H1 (cell line): ENCODE data around the gene OPCML. TPM values are rescaled to one million over a fixed set of nuclear protein-coding genes. Genes with fewer than 3 reads are reported as not detected.

Experiments used
- CTCF ChIA-PET: fragments of 300-600 bp; sonication (Branson Sonifier 250); formaldehyde crosslinking; loops from one replicate; lab custom pipeline; 2021; ENCODE audit not compliant: partially characterized antibody; lab: Charles Lee
- POLR2A ChIA-PET: fragments of 300-600 bp; sonication (Branson Sonifier 250); formaldehyde crosslinking; loops from one replicate; lab custom pipeline; 2021; ENCODE audit warnings: inconsistent platforms; ENCODE audit not compliant: partially characterized antibody; lab: Charles Lee
- DNase-seq, 2 experiments: peaks; one replicate each; pipeline versions ENCODE4 v3.0.0 to v3.0.0-alpha.2; 2010 to 2022; ENCODE audit warnings: low spot score in 2 of 2, low read depth in 1 of 2, mixed read lengths in 1 of 2
- FAIRE-seq: peaks from 2 replicates; lab custom pipeline; 2011; peaks lifted over from hg19 to GRCh38; lab: Jason Lieb, UNC
- H2AFZ ChIP-seq: 2 replicates; pipeline ENCODE4 v1.8.1; 2012; ENCODE audit warnings: low read length, inconsistent platforms
- H2AK5ac ChIP-seq: 2 replicates; pipeline ENCODE4 v1.6.1; 2013; ENCODE audit warnings: low read depth, low read length
- H2BK120ac ChIP-seq: replicated peaks from 2 replicates; pipeline ENCODE3; 2013; ENCODE audit warnings: low read depth, low read length, inconsistent platforms
- H2BK12ac ChIP-seq: 2 replicates; pipeline ENCODE4 v1.6.1; 2013; ENCODE audit warnings: low read depth, low read length
- H2BK15ac ChIP-seq: 2 replicates; pipeline ENCODE4 v1.6.1; 2013; ENCODE audit warnings: low read length
- H2BK20ac ChIP-seq: 2 replicates; pipeline ENCODE4 v1.6.1; 2013; ENCODE audit warnings: low read length
- H2BK5ac ChIP-seq: 2 replicates; pipeline ENCODE4 v1.6.1; 2013; ENCODE audit warnings: low read depth, low read length
- H3K14ac ChIP-seq: 2 replicates; pipeline ENCODE4 v1.6.1; 2013; ENCODE audit warnings: inconsistent platforms; ENCODE audit not compliant: insufficient read length
- H3K18ac ChIP-seq: 2 replicates; pipeline ENCODE4 v1.6.1; 2013; ENCODE audit warnings: low read length; ENCODE audit errors: extremely low read depth
- H3K23ac ChIP-seq: 2 replicates; pipeline ENCODE4 v1.6.1; 2013; ENCODE audit warnings: inconsistent platforms; ENCODE audit not compliant: insufficient read length
- H3K23me2 ChIP-seq: 2 replicates; pipeline ENCODE4 v1.6.1; 2013; ENCODE audit warnings: low read depth, low read length
- H3K27ac ChIP-seq: 2 replicates; pipeline ENCODE4 v1.6.1; 2011; ENCODE audit warnings: low read depth, low read length, inconsistent platforms
- H3K27me3 ChIP-seq, 4 experiments: replicated peaks in 1 of 4; 1 replicate in 1 of 4; 2 replicates in 3 of 4; pipeline versions ENCODE4 v1.6.1 to v1.8.1; 2011 to 2013; ENCODE audit warnings: low read length in 3 of 4, mild to moderate bottlenecking in 3 of 4, inconsistent platforms in 2 of 4, mixed read lengths in 2 of 4, moderate library complexity in 1 of 4; ENCODE audit not compliant: control insufficient read depth in 3 of 4, insufficient read depth in 3 of 4; ENCODE audit errors: extremely low read depth in 1 of 4
- H3K36me3 ChIP-seq, 4 experiments: 2 replicates each; pipeline versions ENCODE4 v1.6.1 to v1.8.1; 2011 to 2013; ENCODE audit warnings: mild to moderate bottlenecking in 4 of 4, low read length in 3 of 4, moderate library complexity in 2 of 4, control low read depth in 1 of 4, inconsistent platforms in 1 of 4; ENCODE audit not compliant: insufficient read depth in 4 of 4, control insufficient read depth in 2 of 4
- H3K4ac ChIP-seq: replicated peaks from 2 replicates; pipeline ENCODE3; 2013; ENCODE audit warnings: low read length, low read depth, mixed read lengths, inconsistent platforms; ENCODE audit not compliant: insufficient read length
- H3K4me1 ChIP-seq, 4 experiments: replicated peaks in 1 of 4; 1 replicate in 1 of 4; 2 replicates in 3 of 4; pipeline versions ENCODE4 v1.6.1 to v1.8.1; 2011 to 2013; ENCODE audit warnings: low read length in 3 of 4, inconsistent platforms in 2 of 4, mixed read lengths in 1 of 4; ENCODE audit not compliant: insufficient read depth in 4 of 4, control insufficient read depth in 3 of 4
- H3K4me2 ChIP-seq, 2 experiments: 2 replicates each; pipeline versions ENCODE4 v1.6.1 to v1.8.1; 2011 to 2013; ENCODE audit warnings: low read depth in 2 of 2, low read length in 2 of 2, control low read depth in 1 of 2, inconsistent platforms in 1 of 2, mild to moderate bottlenecking in 1 of 2; ENCODE audit not compliant: insufficient read depth in 1 of 2
- H3K4me3 ChIP-seq, 4 experiments: fragments of 200-600, 300-600 bp in 1 of 4; sonication (generic), shearing (Covaris generic), sonication (Bioruptor Twin) in 1 of 4; 2 replicates each; pipeline versions ENCODE4 v1.5.1 to v1.8.1; 2011 to 2016; ENCODE audit warnings: low read length in 4 of 4, low read depth in 3 of 4, control low read depth in 2 of 4, inconsistent platforms in 2 of 4, mild to moderate bottlenecking in 2 of 4, mixed read lengths in 1 of 4, moderate library complexity in 1 of 4; ENCODE audit not compliant: insufficient read depth in 2 of 4; ENCODE audit errors: extremely low read depth in 1 of 4
- H3K56ac ChIP-seq: replicated peaks from 2 replicates; pipeline ENCODE3; 2013; ENCODE audit warnings: low read depth, mild to moderate bottlenecking, mixed read lengths, low read length, inconsistent platforms; ENCODE audit not compliant: insufficient read length
- H3K79me1 ChIP-seq: 2 replicates; pipeline ENCODE4 v1.6.1; 2013; ENCODE audit warnings: low read depth, low read length, control low read depth
- H3K79me2 ChIP-seq, 2 experiments: 2 replicates each; pipeline versions ENCODE4 v1.6.1 to v1.8.1; 2012 to 2013; ENCODE audit warnings: low read length in 2 of 2, mild to moderate bottlenecking in 2 of 2, inconsistent platforms in 1 of 2; ENCODE audit not compliant: insufficient read depth in 2 of 2, control insufficient read depth in 1 of 2
- H3K9ac ChIP-seq, 4 experiments: replicated peaks in 1 of 4; 1 replicate in 1 of 4; 2 replicates in 3 of 4; pipeline versions ENCODE4 v1.6.1 to v1.8.1; 2011 to 2013; ENCODE audit warnings: low read depth in 3 of 4, low read length in 3 of 4, control low read depth in 2 of 4, mild to moderate bottlenecking in 2 of 4, moderate library complexity in 2 of 4, inconsistent platforms in 1 of 4; ENCODE audit errors: extremely low read depth in 1 of 4
- H3K9me3 ChIP-seq, 2 experiments: 2 replicates each; pipeline versions ENCODE4 v1.6.1 to v1.8.1; 2012 to 2013; ENCODE audit warnings: mild to moderate bottlenecking in 2 of 2, moderate library complexity in 2 of 2, control low read depth in 1 of 2, inconsistent platforms in 1 of 2, low read depth in 1 of 2, low read length in 1 of 2, mixed read lengths in 1 of 2; ENCODE audit not compliant: insufficient read depth in 2 of 2
- H4K20me1 ChIP-seq, 2 experiments: replicated peaks in 1 of 2; 2 replicates each; pipeline versions ENCODE3 to v1.8.1; 2011 to 2013; ENCODE audit warnings: inconsistent platforms in 2 of 2, low read length in 2 of 2, mild to moderate bottlenecking in 1 of 2; ENCODE audit not compliant: insufficient read depth in 2 of 2, control insufficient read depth in 1 of 2
- H4K5ac ChIP-seq: 2 replicates; pipeline ENCODE4 v1.6.1; 2013; ENCODE audit warnings: low read length, low read depth, mixed read lengths, inconsistent platforms; ENCODE audit not compliant: insufficient read length
- H4K8ac ChIP-seq: 2 replicates; pipeline ENCODE4 v1.8.0; 2013; ENCODE audit warnings: mild to moderate bottlenecking, moderate library complexity, low read length, inconsistent platforms; ENCODE audit not compliant: insufficient read depth; ENCODE audit errors: extremely low read depth
- H4K91ac ChIP-seq: replicated peaks from 2 replicates; pipeline ENCODE3; 2013; ENCODE audit warnings: low read length, mixed read lengths, inconsistent platforms; ENCODE audit not compliant: insufficient read length
- JUN ChIP-seq: IDR thresholded peaks from 2 replicates; pipeline ENCODE4 v1.6.1; 2011; ENCODE audit warnings: low read depth, mild to moderate bottlenecking, improper control_type of control experiment, low read length
- KDM5A ChIP-seq: fragments of 200-600 bp; IDR thresholded peaks from 2 replicates; pipeline ENCODE4 v1.7.1; 2012; ENCODE audit warnings: mild to moderate bottlenecking, low read length, inconsistent platforms, mixed read lengths
- MAX ChIP-seq: IDR thresholded peaks from 2 replicates; pipeline ENCODE4 v1.6.1; 2012; ENCODE audit warnings: inconsistent platforms
- NANOG ChIP-seq: IDR thresholded peaks from 2 replicates; pipeline ENCODE4 v1.6.1; 2011; ENCODE audit warnings: low read length, low read depth, mild to moderate bottlenecking, inconsistent platforms; ENCODE audit not compliant: insufficient read depth, poor library complexity, severe bottlenecking
- RAD21 ChIP-seq, 2 experiments: IDR thresholded peaks in 1 of 2; conservative IDR thresholded peaks in 1 of 2; 2 replicates each; pipeline ENCODE4 v1.6.1; 2011; ENCODE audit warnings: low read depth in 2 of 2, low read length in 2 of 2, improper control_type of control experiment in 1 of 2, inconsistent platforms in 1 of 2, mild to moderate bottlenecking in 1 of 2, moderate library complexity in 1 of 2
- SIRT6 ChIP-seq: IDR thresholded peaks from one replicate; pipeline ENCODE4 v1.7.1; 2012; ENCODE audit warnings: low read length, inconsistent platforms
- WGBS, 2 experiments: shearing (Covaris generic) in 1 of 2; methylation state at CpG; one replicate each; pipeline versions ENCODE4 v1.1.6 to v1.1.7; 2013 to 2015; ENCODE audit warnings: low lambda C conversion rate in 2 of 2, mixed read lengths in 2 of 2, inconsistent platforms in 1 of 2, low coverage in 1 of 2, missing lambda C conversion rate in 1 of 2; ENCODE audit not compliant: insufficient replicate concordance in 2 of 2, insufficient coverage in 1 of 2, insufficient read length in 1 of 2; ENCODE audit errors: extremely low coverage in 1 of 2, missing lambda C conversion rate in 1 of 2; 5-methylcytosine and 5-hydroxymethylcytosine counted together
- polyA plus RNA-seq, 7 experiments: library from polyadenylated mRNA; depleted of rRNA in 3 of 7; stranded (reverse) in 5 of 7; unstranded in 2 of 7; fragments of >200 nt in 5 of 7; fragments of 200-250 nt in 2 of 7; gene quantifications; 1 replicate in 5 of 7; 2 replicates in 1 of 7; 4 replicates in 1 of 7; pipeline versions ENCODE4 v1.2.1 to v1.2.3, GENCODE V29; 2011 to 2013; ENCODE audit warnings: missing spikeins in 2 of 7, mixed read lengths in 2 of 7
- total RNA-seq: library from RNA; stranded (reverse); fragmentation: NEBNext Ultra II Directional; extraction: Animal tissue kit (Norgen Biotek cat#: 25700); gene quantifications from 2 replicates; pipeline ENCODE4 v1.2.1, GENCODE V29; 2021

The OPCML gene
- total and polyA plus RNA-seq, 2 of the 8 experiments (the other 6 are each of a cell fraction or from before 2014, with no cell fraction given), result 2.3 to 3.1 TPM

GRCh38 chr11:133015457-133015856 is 516.8 kb downstream of the OPCML start:
- no peaks in the 10 kb centered on the region for H3K27me3 ChIP-seq
- no peak overlapping the region for H2BK20ac ChIP-seq
- H2AK5ac ChIP-seq, result no peak overlapping the region
- no peaks in the 10 kb centered on the region for H3K36me3 ChIP-seq
- TF ChIP-seq NANOG, result no peak
- no peak for TF ChIP-seq SIRT6
- no peak for TF ChIP-seq RAD21 (IDR thresholded peaks at IDR 0.05 in 1 of 2, conservative IDR thresholded peaks at IDR 0.05 in 1 of 2; ENCODE audit: low read depth in 2 of 2, low read length in 2 of 2)
- TF ChIP-seq MAX, result no peak
- TF ChIP-seq KDM5A, result no peak
- no peak for TF ChIP-seq JUN
- TF ChIP-seq, all 59 proteins: peak for 0
- H2BK12ac ChIP-seq, result no peak overlapping the region
- no peaks in the 10 kb centered on the region for H3K9me3 ChIP-seq
- no peak overlapping the region for H4K8ac ChIP-seq
- H3K14ac ChIP-seq, result no peak overlapping the region
- H2BK15ac ChIP-seq, result no peak overlapping the region
- H3K4me1 ChIP-seq, result peaks cover 0 to 8% (median 1%) of the 10 kb centered on the region in 4 experiments; a peak in 2 of 7 replicates
- FAIRE-seq, result no peak
- H2AFZ ChIP-seq, result no peak overlapping the region
- H3K4me3 ChIP-seq, result no peak overlapping the region
- H3K23me2 ChIP-seq, result no peaks in the 10 kb centered on the region
- no peak overlapping the region for H3K18ac ChIP-seq
- no peak for DNase-seq
- H3K79me1 ChIP-seq, result no peaks in the 10 kb centered on the region
- H4K20me1 ChIP-seq, result no peaks in the 10 kb centered on the region
- no peak overlapping the region for H3K9ac ChIP-seq
- no peak overlapping the region for H3K23ac ChIP-seq
- H4K91ac ChIP-seq, result no peak overlapping the region
- WGBS, 2 experiments, result 100% methylated on average over 1 of the region's 1 CpG; no CpG with 5 or more reads in 1 of the 2 experiments
- no peak overlapping the region for H3K56ac ChIP-seq
- H3K27ac ChIP-seq, result no peak overlapping the region
- no peak overlapping the region for H2BK120ac ChIP-seq
- ChIA-PET POLR2A (no interaction called here), CTCF (no interaction called here)
- H2BK5ac ChIP-seq, result no peak overlapping the region
- H3K79me2 ChIP-seq, result no peaks in the 10 kb centered on the region
- H4K5ac ChIP-seq, result no peak overlapping the region
- no peak overlapping the region for H3K4ac ChIP-seq
- no peak overlapping the region for H3K4me2 ChIP-seq
